Neural crest cell (in vitro differentiated cells): ENCODE results near the gene HCAR1. TPM values are rescaled to one million over a fixed set of nuclear protein-coding genes. Genes with fewer than 3 reads are reported as not detected.
"Not testable (repeated sequence)": the region's sequence is repeated elsewhere in the genome, so short reads cannot be mapped to it uniquely, and the experiment has no call there.

Experiments used
- DNase-seq: peaks from one replicate; pipeline ENCODE4 v3.0.0; 2021; ENCODE audit warnings: low read depth, mixed read lengths, low spot score
- H3K27ac Mint-ChIP-seq: one replicate; pipeline ENCODE4 v1.8.0; 2021; ENCODE audit warnings: mild to moderate bottlenecking, mixed read lengths; ENCODE audit not compliant: unreplicated experiment
- H3K27me3 Mint-ChIP-seq: 2 replicates; pipeline ENCODE4 v1.8.0; 2021; ENCODE audit warnings: low read depth, mild to moderate bottlenecking, mixed read lengths
- H3K36me3 Mint-ChIP-seq: 2 replicates; pipeline ENCODE4 v1.8.0; 2021; ENCODE audit warnings: low read depth, mild to moderate bottlenecking, mixed read lengths
- H3K4me1 Mint-ChIP-seq: 2 replicates; pipeline ENCODE4 v1.8.0; 2021; ENCODE audit warnings: mixed read lengths
- H3K4me3 Mint-ChIP-seq: one replicate; pipeline ENCODE4 v1.8.0; 2021; ENCODE audit warnings: mild to moderate bottlenecking, mixed read lengths
- H3K9me3 Mint-ChIP-seq: 2 replicates; pipeline ENCODE4 v1.8.0; 2021; ENCODE audit warnings: mixed read lengths
- long read RNA-seq: library from polyadenylated mRNA; unstranded; transcript quantifications from one replicate; pipeline ENCODE4 v2.0.0, GENCODE V29; 2020
- total RNA-seq: library from RNA; stranded (reverse); gene quantifications from 2 replicates; pipeline ENCODE4 v1.2.1, GENCODE V29; 2021
- TF ChIP-seq, protein P1 (sequence below): fragments of 200-600 bp; sonication (generic); conservative IDR thresholded peaks from 2 replicates; pipeline ENCODE4 v1.5.0; 2021; ENCODE audit warnings: antibody characterized with exemption, mild to moderate bottlenecking

Gene HCAR1
- total RNA-seq: not detected in 2 replicates
- long read RNA-seq: 0 reads

DNA sequence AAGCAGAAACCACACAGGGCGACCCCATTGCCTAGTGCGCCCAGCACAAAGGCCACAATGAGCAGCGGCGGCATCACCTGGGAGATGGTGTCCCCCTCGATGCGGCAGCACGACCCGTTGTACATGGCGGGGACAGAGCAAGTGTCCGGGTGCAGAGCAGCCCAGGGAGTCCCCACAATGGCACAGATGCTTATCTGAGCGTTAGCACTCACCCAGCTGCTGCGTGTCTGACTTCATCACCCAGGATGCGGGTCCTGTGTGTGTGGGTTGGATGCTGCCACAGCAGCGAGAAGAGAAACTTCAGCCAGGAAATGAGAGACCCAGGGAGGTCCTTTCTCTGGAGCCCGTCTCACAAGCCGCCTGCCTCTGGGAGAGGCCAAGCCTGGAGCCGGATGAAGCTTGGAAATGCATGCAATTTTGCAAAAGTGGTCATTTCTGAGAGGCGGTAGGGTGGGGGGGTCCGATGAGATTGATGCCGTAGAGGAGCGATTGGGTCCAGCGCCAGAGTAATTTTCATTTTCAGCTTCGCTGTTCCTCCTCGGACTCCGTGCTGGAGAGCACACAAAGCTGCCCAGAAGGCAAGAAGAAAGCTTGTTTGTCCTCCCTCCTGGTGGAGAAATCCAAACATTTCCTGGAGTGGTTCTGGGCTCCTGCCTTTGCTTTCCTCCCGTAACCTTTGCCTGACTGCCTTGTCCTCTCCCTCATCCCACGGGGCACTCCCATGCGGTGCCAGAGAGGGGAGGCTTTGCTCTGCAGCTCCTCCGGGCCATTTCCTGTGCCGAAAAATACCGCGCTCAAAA is at the start of gene HCAR1:
TSS of gene HCAR1 (minus strand) at position 630 of the 800 bp plus-strand sequence. CDS start at position 125, 505 bp downstream.
- DNase-seq: no peak
- Mint-ChIP-seq H3K27ac (no peak within 1 kb of the TSS), H3K4me3 (no peak within 1 kb of the TSS), H3K27me3 (no peaks in the 10 kb centered on the region), H3K4me1 (no peaks in the 10 kb centered on the region), H3K9me3 (no peaks in the 10 kb centered on the region), H3K36me3 (no peaks in the 10 kb centered on the region)
- TF ChIP-seq, protein P1, sequence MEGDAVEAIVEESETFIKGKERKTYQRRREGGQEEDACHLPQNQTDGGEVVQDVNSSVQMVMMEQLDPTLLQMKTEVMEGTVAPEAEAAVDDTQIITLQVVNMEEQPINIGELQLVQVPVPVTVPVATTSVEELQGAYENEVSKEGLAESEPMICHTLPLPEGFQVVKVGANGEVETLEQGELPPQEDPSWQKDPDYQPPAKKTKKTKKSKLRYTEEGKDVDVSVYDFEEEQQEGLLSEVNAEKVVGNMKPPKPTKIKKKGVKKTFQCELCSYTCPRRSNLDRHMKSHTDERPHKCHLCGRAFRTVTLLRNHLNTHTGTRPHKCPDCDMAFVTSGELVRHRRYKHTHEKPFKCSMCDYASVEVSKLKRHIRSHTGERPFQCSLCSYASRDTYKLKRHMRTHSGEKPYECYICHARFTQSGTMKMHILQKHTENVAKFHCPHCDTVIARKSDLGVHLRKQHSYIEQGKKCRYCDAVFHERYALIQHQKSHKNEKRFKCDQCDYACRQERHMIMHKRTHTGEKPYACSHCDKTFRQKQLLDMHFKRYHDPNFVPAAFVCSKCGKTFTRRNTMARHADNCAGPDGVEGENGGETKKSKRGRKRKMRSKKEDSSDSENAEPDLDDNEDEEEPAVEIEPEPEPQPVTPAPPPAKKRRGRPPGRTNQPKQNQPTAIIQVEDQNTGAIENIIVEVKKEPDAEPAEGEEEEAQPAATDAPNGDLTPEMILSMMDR: no peak

- DNase-seq: no peak
- no peaks in the 10 kb centered on the region for H3K27me3 Mint-ChIP-seq
- TF ChIP-seq, protein P1: no peak
- H3K9me3 Mint-ChIP-seq: no peaks in the 10 kb centered on the region
- peaks cover 24% of the 10 kb centered on the region for H3K4me1 Mint-ChIP-seq
- H3K36me3 Mint-ChIP-seq: peaks cover 3% of the 10 kb centered on the region
- no peak overlapping the region for H3K4me3 Mint-ChIP-seq
- H3K27ac Mint-ChIP-seq: no peak overlapping the region
Observed at GRCh38 chr12:122757568-122757967, 26.9 kb upstream of the HCAR1 start.

GRCh38 chr12:122754790-122755189 is 24.1 kb upstream of the HCAR1 start:
- DNase-seq: no peak
- Mint-ChIP-seq H3K9me3 (no peaks in the 10 kb centered on the region), H3K27me3 (no peaks in the 10 kb centered on the region), H3K36me3 (peaks cover 3% of the 10 kb centered on the region), H3K27ac (no peak overlapping the region), H3K4me1 (peaks cover 41% of the 10 kb centered on the region), H3K4me3 (peak overlapping the region; percentile 95)
- TF ChIP-seq, protein P1: no peak

DNA sequence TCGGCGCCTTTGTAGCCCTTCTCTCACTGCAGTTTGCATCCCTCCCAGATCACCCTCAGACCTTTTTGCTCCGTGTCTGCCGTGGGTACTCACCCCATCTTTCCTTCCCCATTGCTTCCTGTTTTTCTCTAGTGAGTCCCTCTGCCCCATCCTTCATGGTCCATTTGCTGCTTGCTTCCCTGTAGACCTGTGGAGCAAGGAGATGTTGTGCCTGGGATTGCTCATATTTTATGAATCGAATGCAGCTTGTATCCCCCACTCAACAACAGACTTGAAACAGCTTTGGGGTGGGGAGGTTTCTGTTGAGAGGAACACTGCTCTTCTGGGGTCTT is 22.6 kb upstream of the HCAR1 start:
- Mint-ChIP-seq H3K4me3 (peak overlapping the region; percentile 95), H3K36me3 (peaks cover 3% of the 10 kb centered on the region), H3K4me1 (peaks cover 41% of the 10 kb centered on the region), H3K27me3 (no peaks in the 10 kb centered on the region), H3K27ac (peak overlapping the region; percentile 97), H3K9me3 (no peaks in the 10 kb centered on the region)
- no peak for DNase-seq
- TF ChIP-seq, protein P1: no peak

DNA sequence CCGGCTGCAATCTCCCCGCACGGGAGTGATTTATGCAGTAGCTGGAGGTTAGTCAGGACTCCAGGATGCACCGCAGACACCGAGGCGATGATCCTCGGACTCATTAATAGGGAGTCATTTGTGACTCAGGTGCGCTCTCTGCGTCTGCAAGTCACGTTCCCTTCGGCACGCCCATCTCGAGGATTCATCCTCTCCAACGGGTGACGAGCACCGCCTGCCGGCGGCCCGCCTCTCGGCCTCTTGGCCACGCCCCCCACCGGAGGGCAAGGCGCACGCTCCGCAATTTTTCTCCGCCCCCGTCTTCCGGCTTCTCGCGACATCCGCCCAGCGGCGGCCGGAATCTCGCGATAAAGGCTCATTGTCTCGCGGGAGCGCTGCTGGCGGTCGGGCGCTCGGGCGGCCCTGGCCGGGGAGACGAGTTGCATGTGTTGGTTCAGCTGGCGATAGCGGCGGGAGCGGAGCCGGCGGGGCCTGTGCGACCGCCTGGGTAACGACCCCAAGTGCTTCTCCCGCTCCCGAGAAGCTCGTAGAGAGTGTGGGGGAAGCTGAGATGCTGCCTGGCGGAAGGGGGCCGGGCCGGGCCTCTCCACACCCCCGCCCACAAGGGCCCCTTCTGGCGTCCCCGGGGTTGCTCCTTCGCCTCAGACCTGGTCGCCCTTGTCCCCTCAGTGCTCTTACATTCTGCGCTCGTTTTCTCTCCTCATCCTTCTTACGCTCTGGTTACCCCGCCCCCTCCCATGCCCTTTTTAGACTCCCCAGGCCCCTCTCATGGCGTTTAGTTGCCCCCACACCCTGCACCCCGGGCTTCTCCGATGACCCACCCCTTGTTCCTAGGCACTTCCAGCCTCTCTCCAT is 22.0 kb upstream of the HCAR1 start, which contains the start of gene DENR:
TSS of gene DENR (plus strand) at position 361 of the 855 bp plus-strand sequence. CDS start 878 bp downstream, outside the sequence.
- no peaks in the 10 kb centered on the region for H3K9me3 Mint-ChIP-seq
- peak within 1 kb of the TSS; percentile 98 for H3K27ac Mint-ChIP-seq
- DNase-seq: peak; percentile 100
- H3K4me1 Mint-ChIP-seq: peaks cover 41% of the 10 kb centered on the region
- H3K36me3 Mint-ChIP-seq: peaks cover 3% of the 10 kb centered on the region
- peak within 1 kb of the TSS; percentile 95 for H3K4me3 Mint-ChIP-seq
- TF ChIP-seq, protein P1: peak; percentile 78
- H3K27me3 Mint-ChIP-seq: no peaks in the 10 kb centered on the region

DNA sequence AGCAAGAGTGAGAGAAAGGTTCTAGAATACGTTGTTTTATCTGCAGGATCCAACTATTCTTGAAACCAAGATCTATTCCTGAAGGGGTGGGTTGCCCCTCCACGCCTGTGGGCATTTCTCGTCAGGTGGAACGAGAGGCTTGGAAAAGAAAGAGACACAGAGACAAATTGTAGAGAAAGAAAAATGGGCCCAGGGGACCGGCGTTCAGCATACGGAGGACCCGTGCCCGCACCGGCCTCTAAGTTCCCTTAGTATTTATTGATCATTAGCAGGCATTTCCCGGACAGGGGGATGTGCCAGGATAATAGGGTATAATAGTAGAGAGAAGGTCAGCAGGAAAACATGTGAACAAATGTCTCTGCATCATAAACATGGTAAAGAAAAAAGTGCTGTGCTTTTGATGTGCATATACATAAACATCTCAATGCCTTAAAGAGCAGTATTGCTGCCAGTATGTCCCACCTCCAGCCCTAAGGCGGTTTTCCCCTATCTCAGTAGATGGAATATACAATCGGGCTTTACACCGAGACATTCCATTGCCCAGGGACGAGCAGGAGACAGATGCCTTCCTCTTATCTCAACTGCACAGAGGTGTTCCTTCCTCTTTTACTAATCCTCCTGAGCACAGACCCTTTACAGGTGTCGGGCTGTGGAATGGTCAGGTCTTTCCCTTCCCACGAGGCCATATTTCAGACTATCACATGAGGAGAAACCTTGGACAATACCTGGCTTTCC is 20.3 kb upstream of the HCAR1 start:
- not testable (repeated sequence) for DNase-seq

More for the DNA sequence above, 20.3 kb upstream of the HCAR1 start:
- H3K9me3 Mint-ChIP-seq, H3K27me3 Mint-ChIP-seq, H3K36me3 Mint-ChIP-seq: not testable (repeated sequence)
- Mint-ChIP-seq H3K27ac (peak overlapping the region; percentile 72), H3K4me1 (peaks cover 37% of the 10 kb centered on the region), H3K4me3 (peak overlapping the region; percentile 95)
